IPS DF 4.7 (cell line): ENCODE measurements around the gene PFKP.
"Not testable (repeated sequence)": the region's sequence is repeated elsewhere in the genome, so short reads cannot be mapped to it uniquely, and the experiment has no call there.

Experiments used
- DNase-seq: peaks from one replicate; pipeline ENCODE4 v3.0.0-alpha.2; 2013; ENCODE audit warnings: low spot score; ENCODE audit errors: extremely low read depth

The PFKP gene

GRCh38 chr10:3151889-3152565 is 84.7 kb downstream of the PFKP start:
- DNase-seq: no peak

- DNase-seq: no peak
Measured at GRCh38 chr10:3152566-3152935, 85.2 kb downstream of the PFKP start.

- no peak for DNase-seq
Measured at GRCh38 chr10:3154666-3155065, 87.3 kb downstream of the PFKP start.

- no peak for DNase-seq
Measured at GRCh38 chr10:3159152-3159551, 91.8 kb downstream of the PFKP start.

- no peak for DNase-seq
Measured at GRCh38 chr10:3162533-3162932, 95.2 kb downstream of the PFKP start.

- no peak for DNase-seq
Measured at GRCh38 chr10:3163879-3164278, 96.5 kb downstream of the PFKP start.

- DNase-seq: no peak
Measured at GRCh38 chr10:3165196-3165595, 97.8 kb downstream of the PFKP start.

- no peak for DNase-seq
Measured at GRCh38 chr10:3166496-3167290, 99.3 kb downstream of the PFKP start.

- no peak for DNase-seq
Measured at GRCh38 chr10:3167611-3168330, 100.4 kb downstream of the PFKP start.

GRCh38 chr10:3169271-3169670 is 101.9 kb downstream of the PFKP start:
- DNase-seq: no peak

GRCh38 chr10:3169673-3170072 is 102.3 kb downstream of the PFKP start:
- DNase-seq: no peak

GRCh38 chr10:3171488-3171887 is 104.1 kb downstream of the PFKP start:
- not testable (repeated sequence) for DNase-seq

GRCh38 chr10:3172081-3172445 is 104.7 kb downstream of the PFKP start:
- no peak for DNase-seq

GRCh38 chr10:3172446-3173170 is 105.3 kb downstream of the PFKP start, which contains the start of gene PITRM1:
Gene PITRM1, minus strand, starts transcription at chr10:3172782. Its CDS starts 10 bp downstream, at chr10:3172772.
- peak; percentile 85 for DNase-seq

- DNase-seq: peak; percentile 95
Measured at GRCh38 chr10:3173171-3173878, 106.0 kb downstream of the PFKP start.

GRCh38 chr10:3178042-3178441 is 110.7 kb downstream of the PFKP start:
- no peak for DNase-seq

GRCh38 chr10:3179174-3179573 is 111.8 kb downstream of the PFKP start:
- DNase-seq: no peak

GRCh38 chr10:3180355-3181025 is 113.1 kb downstream of the PFKP start:
- DNase-seq: no peak

GRCh38 chr10:3185386-3185785 is 118.0 kb downstream of the PFKP start:
- DNase-seq: no peak

- DNase-seq: no peak
Measured at GRCh38 chr10:3186368-3186767, 119.0 kb downstream of the PFKP start.
